Gastrocnemius medialis (tissue), 4 donors: ENCODE results near the gene ASB1. TPM values are rescaled to one million over a fixed set of nuclear protein-coding genes. Genes with fewer than 3 reads are reported as not detected.

ENCODE experiments used
- ATAC-seq, 2 donors: fragments of 150-250 bp; one replicate each; pipeline ENCODE4 v1.9.1; 2016
- DNase-seq, 2 donors: peaks; one replicate each; pipeline ENCODE4 v3.0.0-alpha.2; 2019
- H3K27ac ChIP-seq, 4 donors: fragments of 200-600 bp; sonication (generic); 1 replicate in 1 of 4; 2 replicates in 3 of 4; pipeline ENCODE4 v1.5.1; 2016 to 2018; ENCODE audit warnings: mild to moderate bottlenecking in 2 of 4, moderate library complexity in 1 of 4
- H3K27me3 ChIP-seq, 3 donors: fragments of 200-600 bp; sonication (generic) in 2 of 3; 1 replicate in 1 of 3; 2 replicates in 2 of 3; pipeline versions ENCODE4 v1.5.1 to v1.6.0; 2016 to 2019; ENCODE audit warnings: mild to moderate bottlenecking in 1 of 3, moderate library complexity in 1 of 3
- H3K36me3 ChIP-seq, 2 donors: fragments of 200-600 bp; sonication (generic) in 1 of 2; one replicate each; pipeline ENCODE4 v1.5.1; 2017 to 2018
- H3K4me1 ChIP-seq, 2 donors: fragments of 200-600 bp; sonication (generic) in 1 of 2; one replicate each; pipeline ENCODE4 v1.5.1; 2016 to 2017; ENCODE audit warnings: mild to moderate bottlenecking in 2 of 2
- H3K4me3 ChIP-seq, 4 donors: fragments of 200-600 bp; sonication (generic) in 3 of 4; 1 replicate in 1 of 4; 2 replicates in 3 of 4; pipeline ENCODE4 v1.5.1; 2016 to 2019; ENCODE audit warnings: mild to moderate bottlenecking in 2 of 4
- H3K9me3 ChIP-seq, 3 donors: fragments of 200-600 bp; sonication (generic) in 2 of 3; 1 replicate in 1 of 3; 2 replicates in 2 of 3; pipeline ENCODE4 v1.5.1; 2016 to 2019
- CTCF ChIP-seq, 5 experiments: fragments of 450-650 bp in 3 of 5; fragments of 200-600 bp in 2 of 5; sonication (generic) in 2 of 5; IDR thresholded peaks in 4 of 5; conservative IDR thresholded peaks in 1 of 5; 1 replicate in 4 of 5; 2 replicates in 1 of 5; pipeline ENCODE4 v1.5.1; 2016 to 2019; ENCODE audit warnings: antibody characterized with exemption in 5 of 5, mild to moderate bottlenecking in 3 of 5, moderate library complexity in 3 of 5
- POLR2A ChIP-seq, 2 donors: fragments of 450-650 bp; IDR thresholded peaks; one replicate each; pipeline ENCODE4 v1.6.1; 2017; ENCODE audit warnings: antibody characterized with exemption in 2 of 2, mild to moderate bottlenecking in 2 of 2, moderate library complexity in 2 of 2
- in situ Hi-C, 4 donors: fragments of 200-750 bp; cut with MboI; loops; one replicate each; pipeline versions ENCODE4 v1.15.0 to v1.8.0; 2017; ENCODE audit warnings: low sequenced_read_pairs in 4 of 4
- intact Hi-C: fragments of 100-400 bp; cut with DNase I; formaldehyde crosslinking; loops from one replicate; pipeline ENCODE4 v1.15.1; 2023; ENCODE audit warnings: low total_unique reads
- total RNA-seq, 4 donors: library from RNA; depleted of rRNA; stranded (reverse); fragments of >200 nt; gene quantifications; one replicate each; pipeline versions ENCODE4 v1.1.0 to v1.2.3, GENCODE V29; 2016

The ASB1 gene
- total RNA-seq, 4 donors from 2014 or later: 17.1 to 33.6 (median 26.3) TPM

GRCh38 chr2:238425505-238425978 is 1.2 kb upstream of the ASB1 start:
- DNase-seq (no peak), ATAC-seq (no peak)
- Histone ChIP-seq H3K36me3 (no peaks in the 10 kb centered on the region), H3K4me3 (peak overlapping the region in 3 of 4 donors; percentile 70 to 90 (median 71)), H3K9me3 (no peaks in the 10 kb centered on the region), H3K27me3 (no peaks in the 10 kb centered on the region), H3K4me1 (peaks cover 11 to 19% of the 10 kb centered on the region in 2 donors), H3K27ac (peak overlapping the region in 1 of 4 donors; percentile 93)
- TF ChIP-seq POLR2A (IDR thresholded peaks at IDR 0.05) (no peak), CTCF (IDR thresholded peaks at IDR 0.05 in 4 of 5, conservative IDR thresholded peaks at IDR 0.05 in 1 of 5) (no peak)
- in situ Hi-C loops: no loop called here
- intact Hi-C loops: no loop called here

- H3K27ac ChIP-seq: peak overlapping the region; percentile 81 to 93 (median 90)
- ATAC-seq: peak; percentile 21 to 22
- in situ Hi-C loops (no loop called here), intact Hi-C loops (no loop called here)
- DNase-seq: no peak
- TF ChIP-seq POLR2A (IDR thresholded peaks at IDR 0.05) (no peak), CTCF (IDR thresholded peaks at IDR 0.05 in 4 of 5, conservative IDR thresholded peaks at IDR 0.05 in 1 of 5) (no peak)
- no peaks in the 10 kb centered on the region for H3K9me3 ChIP-seq
- H3K4me1 ChIP-seq: peaks cover 11 to 19% of the 10 kb centered on the region in 2 donors
- peak overlapping the region; percentile 70 to 90 (median 74) for H3K4me3 ChIP-seq
- H3K27me3 ChIP-seq: no peaks in the 10 kb centered on the region
- H3K36me3 ChIP-seq: no peaks in the 10 kb centered on the region
These were observed 654 bp upstream of the ASB1 start for GRCh38 chr2:238425979-238426567.

- Histone ChIP-seq H3K27me3 (no peaks in the 10 kb centered on the region), H3K9me3 (no peaks in the 10 kb centered on the region), H3K4me1 (peaks cover 11 to 19% of the 10 kb centered on the region in 2 donors), H3K36me3 (no peaks in the 10 kb centered on the region), H3K27ac (peak overlapping the region; percentile 81 to 93 (median 90)), H3K4me3 (peak overlapping the region; percentile 70 to 90 (median 74))
- intact Hi-C loops: no loop called here
- DNase-seq (peak in 1 of 2 donors; percentile 12), ATAC-seq (peak in 1 of 2 donors; percentile 29)
- in situ Hi-C loops: no loop called here
- TF ChIP-seq POLR2A (IDR thresholded peaks at IDR 0.05): no peak
- no peak for TF ChIP-seq CTCF (IDR thresholded peaks at IDR 0.05 in 4 of 5, conservative IDR thresholded peaks at IDR 0.05 in 1 of 5)
These were observed 872 bp downstream of the ASB1 start for GRCh38 chr2:238427435-238428162.

GRCh38 chr2:238428866-238429265 is 2.1 kb downstream of the ASB1 start:
- in situ Hi-C loops (no loop called here), intact Hi-C loops (no loop called here)
- H3K4me3 ChIP-seq: no peak overlapping the region
- H3K36me3 ChIP-seq: peaks cover 0 to 6% of the 10 kb centered on the region in 2 donors
- H3K9me3 ChIP-seq: no peaks in the 10 kb centered on the region
- H3K27me3 ChIP-seq: no peaks in the 10 kb centered on the region
- TF ChIP-seq CTCF (IDR thresholded peaks at IDR 0.05 in 4 of 5, conservative IDR thresholded peaks at IDR 0.05 in 1 of 5) (no peak), POLR2A (IDR thresholded peaks at IDR 0.05) (no peak)
- H3K27ac ChIP-seq: no peak overlapping the region
- ATAC-seq: no peak
- H3K4me1 ChIP-seq: peaks cover 11 to 19% of the 10 kb centered on the region in 2 donors
- no peak for DNase-seq
